Measurements from ENCODE around the gene RNF220.

DNA sequence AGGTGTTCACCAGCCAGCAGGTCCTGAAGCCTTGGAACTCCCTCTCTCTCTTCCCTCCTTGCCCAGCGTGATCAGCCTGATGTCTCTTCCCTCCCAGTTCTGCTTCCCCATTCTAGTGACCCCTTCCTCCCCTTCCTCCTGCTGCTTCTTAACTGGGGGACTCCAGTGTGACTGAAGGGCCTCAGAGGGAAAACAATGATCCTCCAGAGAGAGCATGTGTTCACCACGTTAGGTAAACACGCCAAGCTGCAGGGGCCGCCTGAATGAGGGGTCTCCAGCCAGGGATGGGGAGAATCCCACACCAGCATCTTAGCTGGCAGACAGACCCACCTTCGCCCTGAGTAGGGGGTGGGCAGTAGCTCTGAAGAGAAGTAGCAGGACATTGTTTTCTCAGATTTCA, 144.5 kb downstream of the RNF220 start:
- TF ChIP-seq, protein P1, sequence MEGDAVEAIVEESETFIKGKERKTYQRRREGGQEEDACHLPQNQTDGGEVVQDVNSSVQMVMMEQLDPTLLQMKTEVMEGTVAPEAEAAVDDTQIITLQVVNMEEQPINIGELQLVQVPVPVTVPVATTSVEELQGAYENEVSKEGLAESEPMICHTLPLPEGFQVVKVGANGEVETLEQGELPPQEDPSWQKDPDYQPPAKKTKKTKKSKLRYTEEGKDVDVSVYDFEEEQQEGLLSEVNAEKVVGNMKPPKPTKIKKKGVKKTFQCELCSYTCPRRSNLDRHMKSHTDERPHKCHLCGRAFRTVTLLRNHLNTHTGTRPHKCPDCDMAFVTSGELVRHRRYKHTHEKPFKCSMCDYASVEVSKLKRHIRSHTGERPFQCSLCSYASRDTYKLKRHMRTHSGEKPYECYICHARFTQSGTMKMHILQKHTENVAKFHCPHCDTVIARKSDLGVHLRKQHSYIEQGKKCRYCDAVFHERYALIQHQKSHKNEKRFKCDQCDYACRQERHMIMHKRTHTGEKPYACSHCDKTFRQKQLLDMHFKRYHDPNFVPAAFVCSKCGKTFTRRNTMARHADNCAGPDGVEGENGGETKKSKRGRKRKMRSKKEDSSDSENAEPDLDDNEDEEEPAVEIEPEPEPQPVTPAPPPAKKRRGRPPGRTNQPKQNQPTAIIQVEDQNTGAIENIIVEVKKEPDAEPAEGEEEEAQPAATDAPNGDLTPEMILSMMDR (conservative IDR thresholded peaks at IDR 0.05; ENCODE audit: low read length) = no peak
- no peak for TF ChIP-seq EZH2phosphoT487 (IDR thresholded peaks at IDR 0.05; ENCODE audit: borderline replicate concordance)
